Endothelial cell of umbilical vein (primary cell): Measurements from ENCODE around the gene TBC1D13. TPM values are rescaled to one million over a fixed set of nuclear protein-coding genes. Genes with fewer than 3 reads are reported as not detected.

Experiments
- BruUV-seq: library from RNA; stranded (reverse); fragments of 400-500 nt; replicated peaks from 2 replicates; lab custom pipeline; 2021; lab: Mats Ljungman, UMichigan
- CTCF ChIA-PET: fragments of 300-600, 350-600 bp; sonication (Branson Sonifier 250); formaldehyde crosslinking; loops from one replicate; lab custom pipeline; 2021; ENCODE audit warnings: antibody characterized with exemption, inconsistent platforms; lab: Charles Lee
- POLR2A ChIA-PET: fragments of 300-600, 350-600 bp; sonication (Branson Sonifier 250); formaldehyde crosslinking; loops from one replicate; lab custom pipeline; 2021; ENCODE audit warnings: antibody characterized with exemption, inconsistent platforms; lab: Charles Lee
- DNase-seq: peaks from one replicate; pipeline ENCODE4 v3.0.0-alpha.2; 2011; ENCODE audit warnings: low read depth, low spot score
- FAIRE-seq: peaks from 2 replicates; lab custom pipeline; 2011; peaks lifted over from hg19 to GRCh38; lab: Jason Lieb, UNC
- H2AFZ ChIP-seq: 2 replicates; pipeline ENCODE4 v1.6.0; 2012; ENCODE audit warnings: low read depth, low read length, control low read depth, inconsistent platforms
- H3K27ac ChIP-seq: 2 replicates; pipeline ENCODE4 v1.5.1; 2011; ENCODE audit warnings: low read depth, mild to moderate bottlenecking, control low read depth, low read length, moderate library complexity; ENCODE audit not compliant: insufficient read depth
- H3K27me3 ChIP-seq, 2 experiments: 2 replicates each; pipeline versions ENCODE4 v1.6.0 to v1.6.1; 2011; ENCODE audit warnings: low read length in 2 of 2, mixed read lengths in 1 of 2; ENCODE audit not compliant: control insufficient read depth in 2 of 2, insufficient read depth in 2 of 2
- H3K36me3 ChIP-seq, 2 experiments: 2 replicates in 1 of 2; 3 replicates in 1 of 2; pipeline ENCODE4 v1.5.1; 2011; ENCODE audit warnings: low read length in 2 of 2, mild to moderate bottlenecking in 1 of 2, moderate library complexity in 1 of 2; ENCODE audit not compliant: control insufficient read depth in 2 of 2, insufficient read depth in 2 of 2; ENCODE audit errors: extremely low read depth in 1 of 2
- H3K4me1 ChIP-seq: 3 replicates; pipeline ENCODE4 v1.5.1; 2011; ENCODE audit warnings: mild to moderate bottlenecking, low read length; ENCODE audit not compliant: control insufficient read depth, insufficient read depth; ENCODE audit errors: extremely low read depth
- H3K4me2 ChIP-seq: 2 replicates; pipeline ENCODE4 v1.6.1; 2011; ENCODE audit warnings: low read length, control low read depth, mixed read lengths; ENCODE audit not compliant: insufficient read depth
- H3K4me3 ChIP-seq, 3 experiments: fragments of 200-600 bp in 1 of 3; sonication (generic), shearing (Covaris generic) in 1 of 3; replicated peaks in 1 of 3; 2 replicates each; pipeline ENCODE4 v1.5.1; 2011 to 2016; ENCODE audit warnings: control low read depth in 3 of 3, low read length in 3 of 3, mild to moderate bottlenecking in 2 of 3, inconsistent platforms in 1 of 3, low read depth in 1 of 3, moderate library complexity in 1 of 3; ENCODE audit not compliant: insufficient read depth in 1 of 3
- H3K79me2 ChIP-seq: 2 replicates; pipeline ENCODE4 v1.6.0; 2012; ENCODE audit warnings: low read length, inconsistent platforms; ENCODE audit not compliant: control insufficient read depth, insufficient read depth
- H3K9ac ChIP-seq: replicated peaks from 2 replicates; pipeline ENCODE3; 2011; ENCODE audit warnings: low read length, control low read depth; ENCODE audit not compliant: insufficient read depth; ENCODE audit errors: extremely low read depth
- H3K9me1 ChIP-seq: replicated peaks from 3 replicates; pipeline ENCODE4 v1.6.0; 2011; ENCODE audit warnings: mild to moderate bottlenecking, low read length; ENCODE audit not compliant: control insufficient read depth, insufficient read depth; ENCODE audit errors: extremely low read depth
- H3K9me3 ChIP-seq: replicated peaks from 2 replicates; pipeline ENCODE4 v1.5.1; 2012; ENCODE audit warnings: low read length, inconsistent platforms; ENCODE audit not compliant: control insufficient read depth, insufficient read depth
- H4K20me1 ChIP-seq: replicated peaks from 2 replicates; pipeline ENCODE3; 2011; ENCODE audit warnings: mild to moderate bottlenecking, low read length; ENCODE audit not compliant: control insufficient read depth, insufficient read depth; ENCODE audit errors: extremely low read depth
- EZH2 ChIP-seq: IDR thresholded peaks from 2 replicates; pipeline ENCODE4 v1.6.1; 2012; ENCODE audit warnings: borderline replicate concordance, low read depth, mild to moderate bottlenecking, moderate library complexity, low read length, inconsistent platforms; ENCODE audit not compliant: severe bottlenecking
- FOS ChIP-seq: IDR thresholded peaks from 2 replicates; pipeline ENCODE4 v1.6.1; 2011; ENCODE audit warnings: mild to moderate bottlenecking, low read length, moderate library complexity, borderline replicate concordance; ENCODE audit not compliant: insufficient read depth
- GATA2 ChIP-seq: IDR thresholded peaks from 2 replicates; pipeline ENCODE4 v1.7.0; 2011; ENCODE audit warnings: low read depth, mild to moderate bottlenecking, moderate library complexity, mixed read lengths, low read length; ENCODE audit not compliant: insufficient read length, insufficient read depth
- JUN ChIP-seq: IDR thresholded peaks from 2 replicates; pipeline ENCODE4 v1.6.1; 2011; ENCODE audit warnings: borderline replicate concordance, low read depth; ENCODE audit not compliant: insufficient read length, insufficient read depth
- MAX ChIP-seq: IDR thresholded peaks from 2 replicates; pipeline ENCODE4 v1.6.1; 2011; ENCODE audit not compliant: insufficient read depth, insufficient read length
- MYC ChIP-seq: IDR thresholded peaks from one replicate; pipeline ENCODE4 v1.6.1; 2011; ENCODE audit warnings: mild to moderate bottlenecking, low read depth, low read length
- POLR2A ChIP-seq: IDR thresholded peaks from 2 replicates; pipeline ENCODE4 v1.6.1; 2012; ENCODE audit warnings: low read depth, mild to moderate bottlenecking, control low read depth, low read length
- POLR2AphosphoS5 ChIP-seq: IDR thresholded peaks from 2 replicates; pipeline ENCODE4 v1.6.1; 2012; ENCODE audit warnings: low read depth, mild to moderate bottlenecking, control low read depth, low read length, moderate library complexity; ENCODE audit not compliant: insufficient read depth
- dilution Hi-C: fragments of 300-500 bp; cut with MboI; formaldehyde crosslinking; loops from one replicate; pipeline ENCODE4 v1.15.0; 2019; ENCODE audit warnings: low sequenced_read_pairs; ENCODE audit not compliant: extremely low pct_ligation_motif_present
- intact Hi-C: fragments of 100-400 bp; cut with micrococcal nuclease; formaldehyde crosslinking; loops from one replicate; pipeline ENCODE4 v1.10.0; 2022
- polyA plus RNA-seq, 4 experiments: library from polyadenylated mRNA; depleted of rRNA in 3 of 4; stranded (reverse) in 3 of 4; unstranded in 1 of 4; fragments of >200 nt; gene quantifications; 2 replicates each; pipeline versions ENCODE4 v1.2.1 to v1.2.3, GENCODE V29; 2011 to 2012; ENCODE audit warnings: missing spikeins in 1 of 4
- total RNA-seq: library from RNA; stranded (reverse); gene quantifications from 2 replicates; pipeline ENCODE4 v1.2.3, GENCODE V29; 2021
- TF ChIP-seq, protein P1 (sequence below), 2 donors: IDR thresholded peaks; 1 replicate in 1 of 2; 2 replicates in 1 of 2; pipeline ENCODE4 v1.5.1; 2011; ENCODE audit warnings: low read length in 2 of 2, mild to moderate bottlenecking in 2 of 2, moderate library complexity in 2 of 2, control low read depth in 1 of 2, inconsistent platforms in 1 of 2, low read depth in 1 of 2; ENCODE audit not compliant: insufficient read depth in 1 of 2; ENCODE audit errors: extremely low read depth in 1 of 2

TBC1D13 gene
- total and polyA plus RNA-seq, 2 donors (not counting 3 experiments of a cell fraction or from before 2014, with no cell fraction given): 35.1 to 41.9 TPM

DNA sequence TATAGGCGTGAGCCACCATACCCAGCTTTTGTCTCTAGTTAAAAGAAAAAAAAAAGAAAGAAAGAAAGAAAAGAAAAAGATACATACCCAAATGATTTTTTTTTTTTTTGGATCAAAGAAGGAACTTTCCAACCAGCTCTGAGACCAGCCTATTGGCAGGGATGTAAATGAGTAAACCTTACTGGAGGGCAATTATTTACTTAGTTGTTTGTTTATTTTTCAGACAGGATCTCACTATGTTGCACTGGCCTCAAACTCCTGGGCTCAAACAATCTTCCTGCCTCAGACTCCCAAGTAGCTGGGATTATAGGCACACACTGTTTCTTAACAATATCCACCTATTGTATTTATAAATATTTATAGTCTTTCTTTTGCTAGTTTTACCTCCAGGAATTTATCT lies 53.5 kb downstream of the TBC1D13 start:
- POLR2A ChIA-PET: interaction anchor here (0.7 kb wide), 1 partner anchor 1775 kb away, joined by 3 read pairs; no protein-coding TSS in a partner anchor
- no peak overlapping the region for H3K27ac ChIP-seq
- FAIRE-seq: no peak

More for the DNA sequence above, 53.5 kb downstream of the TBC1D13 start:
- Histone ChIP-seq H4K20me1 (no peaks in the 10 kb centered on the region), H3K4me1 (no peaks in the 10 kb centered on the region), H3K4me3 (no peak overlapping the region), H3K27me3 (no peaks in the 10 kb centered on the region), H3K79me2 (no peaks in the 10 kb centered on the region), H3K9me3 (no peaks in the 10 kb centered on the region), H3K4me2 (no peak overlapping the region), H3K9ac (no peak overlapping the region), H3K9me1 (no peaks in the 10 kb centered on the region), H2AFZ (no peak overlapping the region), H3K36me3 (peaks cover 0 to 3% of the 10 kb centered on the region in 2 experiments)
- TF ChIP-seq GATA2 (no peak), POLR2A (no peak), POLR2AphosphoS5 (no peak), MAX (no peak), EZH2 (no peak), FOS (no peak), MYC (no peak), JUN (no peak)
- TF ChIP-seq, protein P1, sequence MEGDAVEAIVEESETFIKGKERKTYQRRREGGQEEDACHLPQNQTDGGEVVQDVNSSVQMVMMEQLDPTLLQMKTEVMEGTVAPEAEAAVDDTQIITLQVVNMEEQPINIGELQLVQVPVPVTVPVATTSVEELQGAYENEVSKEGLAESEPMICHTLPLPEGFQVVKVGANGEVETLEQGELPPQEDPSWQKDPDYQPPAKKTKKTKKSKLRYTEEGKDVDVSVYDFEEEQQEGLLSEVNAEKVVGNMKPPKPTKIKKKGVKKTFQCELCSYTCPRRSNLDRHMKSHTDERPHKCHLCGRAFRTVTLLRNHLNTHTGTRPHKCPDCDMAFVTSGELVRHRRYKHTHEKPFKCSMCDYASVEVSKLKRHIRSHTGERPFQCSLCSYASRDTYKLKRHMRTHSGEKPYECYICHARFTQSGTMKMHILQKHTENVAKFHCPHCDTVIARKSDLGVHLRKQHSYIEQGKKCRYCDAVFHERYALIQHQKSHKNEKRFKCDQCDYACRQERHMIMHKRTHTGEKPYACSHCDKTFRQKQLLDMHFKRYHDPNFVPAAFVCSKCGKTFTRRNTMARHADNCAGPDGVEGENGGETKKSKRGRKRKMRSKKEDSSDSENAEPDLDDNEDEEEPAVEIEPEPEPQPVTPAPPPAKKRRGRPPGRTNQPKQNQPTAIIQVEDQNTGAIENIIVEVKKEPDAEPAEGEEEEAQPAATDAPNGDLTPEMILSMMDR (IDR thresholded peaks at IDR 0.05; ENCODE audit: extremely low read depth in 1 of 2, insufficient read depth in 1 of 2, low read depth in 1 of 2, low read length in 2 of 2): no peak
- CTCF ChIA-PET: interaction anchor here (0.7 kb wide), 1 partner anchor 13 kb away, joined by 5 read pairs; no protein-coding TSS in a partner anchor
- dilution Hi-C loops (no loop called here), intact Hi-C loops (no loop called here)
- no peak for DNase-seq
- BruUV-seq: no TSS peak
